Thymus (tissue), 11 donors: ENCODE results near the gene TMPRSS12. TPM values are rescaled to one million over a fixed set of nuclear protein-coding genes. Genes with fewer than 3 reads are reported as not detected.
"Not testable (repeated sequence)": the region's sequence is repeated elsewhere in the genome, so short reads cannot be mapped to it uniquely, and the experiment has no call there.

Source experiments
- DNase-seq, 9 donors: peaks; one replicate each; pipeline ENCODE4 v3.0.0-alpha.2; 2013; ENCODE audit warnings: low spot score in 9 of 9, low read depth in 6 of 9, missing footprints in 1 of 9
- H3K27ac ChIP-seq, 2 donors: one replicate each; pipeline ENCODE4 v1.5.1; 2013; ENCODE audit warnings: control low read depth in 1 of 2, low read depth in 1 of 2, low read length in 1 of 2, mild to moderate bottlenecking in 1 of 2, moderate library complexity in 1 of 2
- H3K27me3 ChIP-seq, 2 donors: one replicate each; pipeline ENCODE4 v1.5.1; 2013; ENCODE audit warnings: low read length in 1 of 2; ENCODE audit not compliant: control insufficient read depth in 2 of 2, insufficient read depth in 1 of 2
- H3K36me3 ChIP-seq, 2 donors: one replicate each; pipeline ENCODE4 v1.5.1; 2013; ENCODE audit warnings: low read length in 1 of 2, mild to moderate bottlenecking in 1 of 2, moderate library complexity in 1 of 2; ENCODE audit not compliant: control insufficient read depth in 2 of 2, insufficient read depth in 2 of 2
- H3K4me1 ChIP-seq, 2 donors: one replicate each; pipeline ENCODE4 v1.5.1; 2013; ENCODE audit warnings: low read length in 2 of 2; ENCODE audit not compliant: control insufficient read depth in 2 of 2, insufficient read depth in 2 of 2
- H3K4me3 ChIP-seq, 2 donors: one replicate each; pipeline ENCODE4 v1.5.1; 2013; ENCODE audit warnings: low read length in 2 of 2, control low read depth in 1 of 2, mild to moderate bottlenecking in 1 of 2
- H3K9me3 ChIP-seq, 2 donors: one replicate each; pipeline ENCODE4 v1.5.1; 2013; ENCODE audit warnings: low read length in 1 of 2, mild to moderate bottlenecking in 1 of 2; ENCODE audit not compliant: control insufficient read depth in 2 of 2, insufficient read depth in 1 of 2
- WGBS: extraction: QIAGEN DNeasy Blood & Tissue Kit; methylation state at CpG from one replicate; pipeline ENCODE4 v1.1.7; 2013; 5-methylcytosine and 5-hydroxymethylcytosine counted together
- polyA plus RNA-seq: library from polyadenylated mRNA; stranded (reverse); fragments of 200-250 nt; gene quantifications from one replicate; pipeline ENCODE4 v1.2.3, GENCODE V29; 2013
- total RNA-seq: library from RNA; stranded (reverse); fragments of 120-200 nt; gene quantifications from one replicate; pipeline ENCODE4 v1.2.4, GENCODE V29; 2013
- donor health status: healthy.

Gene TMPRSS12
- total and polyA plus RNA-seq, 2 donors: not detected

- no peak overlapping the region for H3K27ac ChIP-seq
- no peaks in the 10 kb centered on the region for H3K27me3 ChIP-seq
- no peaks in the 10 kb centered on the region for H3K4me1 ChIP-seq
- H3K4me3 ChIP-seq: no peak overlapping the region
- H3K9me3 ChIP-seq: peaks cover 0 to 2% of the 10 kb centered on the region in 2 donors
- no peaks in the 10 kb centered on the region for H3K36me3 ChIP-seq
- WGBS: 84% methylated on average over 3 of the region's 3 CpGs
- no peak for DNase-seq
Measured at GRCh38 chr12:50887191-50887590, 44.5 kb downstream of the TMPRSS12 start.

- Histone ChIP-seq H3K27ac (no peak overlapping the region), H3K27me3 (no peaks in the 10 kb centered on the region), H3K36me3 (no peaks in the 10 kb centered on the region), H3K9me3 (peaks cover 0 to under 1% of the 10 kb centered on the region in 2 donors), H3K4me1 (no peaks in the 10 kb centered on the region), H3K4me3 (no peak overlapping the region)
- 97% methylated on average over 2 of the region's 2 CpGs for WGBS
- no peak for DNase-seq
Measured at GRCh38 chr12:50888666-50889065, 45.9 kb downstream of the TMPRSS12 start.

GRCh38 chr12:50894241-50894640 is 51.5 kb downstream of the TMPRSS12 start:
- Histone ChIP-seq H3K9me3 (peaks cover 0 to 3% of the 10 kb centered on the region in 2 donors), H3K4me3 (no peak overlapping the region), H3K36me3 (no peaks in the 10 kb centered on the region), H3K27me3 (no peaks in the 10 kb centered on the region), H3K27ac (no peak overlapping the region), H3K4me1 (no peaks in the 10 kb centered on the region)
- no peak for DNase-seq
- WGBS: 93% methylated on average over 3 of the region's 3 CpGs

GRCh38 chr12:50901685-50902113 is 59.0 kb downstream of the TMPRSS12 start:
- Histone ChIP-seq H3K9me3 (peaks cover 0 to 9% of the 10 kb centered on the region in 2 donors), H3K27me3 (no peaks in the 10 kb centered on the region), H3K36me3 (no peaks in the 10 kb centered on the region), H3K27ac (no peak overlapping the region), H3K4me1 (no peaks in the 10 kb centered on the region), H3K4me3 (no peak overlapping the region)
- WGBS: 86% methylated on average over 4 of the region's 4 CpGs
- no peak for DNase-seq

GRCh38 chr12:50908479-50908878 is 65.8 kb downstream of the TMPRSS12 start:
- peaks cover 2 to 19% of the 10 kb centered on the region in 2 donors for H3K9me3 ChIP-seq
- DNase-seq, H3K4me3 ChIP-seq, H3K36me3 ChIP-seq, H3K27ac ChIP-seq, H3K4me1 ChIP-seq, H3K27me3 ChIP-seq: not testable (repeated sequence)
- WGBS: 94% methylated on average over 5 of the region's 5 CpGs

- WGBS: 95% methylated on average over 6 of the region's 6 CpGs
- not testable (repeated sequence) for H3K4me3 ChIP-seq, H3K4me1 ChIP-seq, H3K36me3 ChIP-seq, H3K27ac ChIP-seq, DNase-seq, H3K27me3 ChIP-seq
- peaks cover 6 to 32% of the 10 kb centered on the region in 2 donors for H3K9me3 ChIP-seq
Measured at GRCh38 chr12:50912361-50912760, 69.6 kb downstream of the TMPRSS12 start.

GRCh38 chr12:50913224-50913623 is 70.5 kb downstream of the TMPRSS12 start:
- over 99% methylated on average over 2 of the region's 2 CpGs for WGBS
- DNase-seq: no peak

GRCh38 chr12:50914872-50915484 is 72.3 kb downstream of the TMPRSS12 start:
- no peaks in the 10 kb centered on the region for H3K36me3 ChIP-seq
- WGBS: 86% methylated on average over 6 of the region's 6 CpGs
- DNase-seq: no peak
- H3K4me1 ChIP-seq: no peaks in the 10 kb centered on the region
- H3K4me3 ChIP-seq: no peak overlapping the region
- H3K9me3 ChIP-seq: peaks cover 6 to 32% of the 10 kb centered on the region in 2 donors
- H3K27ac ChIP-seq: no peak overlapping the region
- no peaks in the 10 kb centered on the region for H3K27me3 ChIP-seq

More at GRCh38 chr12:50913224-50913623, 70.5 kb downstream of the TMPRSS12 start:
- Histone ChIP-seq H3K36me3 (no peaks in the 10 kb centered on the region), H3K27me3 (no peaks in the 10 kb centered on the region), H3K27ac (no peak overlapping the region), H3K4me1 (no peaks in the 10 kb centered on the region), H3K4me3 (no peak overlapping the region), H3K9me3 (peaks cover 6 to 32% of the 10 kb centered on the region in 2 donors)

GRCh38 chr12:50916292-50916691 is 73.6 kb downstream of the TMPRSS12 start:
- DNase-seq: no peak
- Histone ChIP-seq H3K4me3 (no peak overlapping the region), H3K27me3 (no peaks in the 10 kb centered on the region), H3K27ac (no peak overlapping the region), H3K4me1 (no peaks in the 10 kb centered on the region), H3K36me3 (no peaks in the 10 kb centered on the region), H3K9me3 (peaks cover 6 to 30% of the 10 kb centered on the region in 2 donors)
- 98% methylated on average over 3 of the region's 3 CpGs for WGBS
